RWPE2 (cell line): ENCODE results near the gene PDE4B.

ENCODE experiments used
- ATAC-seq: fragments of 200-7000 bp; cut with Tn5 transposase; 3 replicates; pipeline ENCODE4 v1.9.1; 2021; ENCODE audit warnings: low read depth
- DNase-seq: peaks from one replicate; pipeline ENCODE4 v3.0.0-alpha.2; 2020; ENCODE audit warnings: low spot score
- H3K27ac ChIP-seq: fragments of 450-650 bp; 2 replicates; pipeline ENCODE4 v1.5.1; 2017; ENCODE audit warnings: mild to moderate bottlenecking; ENCODE audit not compliant: poor library complexity, severe bottlenecking
- H3K27me3 ChIP-seq: fragments of 250-450 bp; sonication (Bioruptor Pico); 2 replicates; pipeline ENCODE4 v1.5.1; 2021; ENCODE audit warnings: mild to moderate bottlenecking, moderate library complexity; ENCODE audit not compliant: insufficient read depth, poor library complexity, severe bottlenecking
- H3K36me3 ChIP-seq: fragments of 250-450 bp; sonication (Bioruptor Pico); 2 replicates; pipeline ENCODE4 v1.5.1; 2020; ENCODE audit warnings: low read depth, mild to moderate bottlenecking, moderate library complexity
- H3K4me1 ChIP-seq: fragments of 250-450 bp; sonication (Bioruptor Pico); 2 replicates; pipeline ENCODE4 v1.5.1; 2021; ENCODE audit warnings: mild to moderate bottlenecking, moderate library complexity; ENCODE audit not compliant: insufficient read depth, poor library complexity, severe bottlenecking
- H3K4me3 ChIP-seq: fragments of 250-450 bp; sonication (Bioruptor Pico); 2 replicates; pipeline ENCODE4 v1.5.1; 2021; ENCODE audit warnings: mild to moderate bottlenecking, moderate library complexity; ENCODE audit not compliant: severe bottlenecking
- H3K9me3 ChIP-seq: fragments of 250-450 bp; sonication (Bioruptor Pico); 2 replicates; pipeline ENCODE4 v1.5.1; 2021; ENCODE audit warnings: mild to moderate bottlenecking, moderate library complexity; ENCODE audit not compliant: severe bottlenecking
- CTCF ChIP-seq: fragments of 450-650 bp; IDR thresholded peaks from one replicate; pipeline ENCODE4 v1.5.1; 2017; ENCODE audit warnings: mild to moderate bottlenecking, moderate library complexity; ENCODE audit not compliant: poor library complexity, severe bottlenecking

The PDE4B gene

GRCh38 chr1:66247415-66248208, 454.9 kb downstream of the PDE4B start:
- H3K4me3 ChIP-seq = no peak overlapping the region
- TF ChIP-seq CTCF = no peak
- no peak for ATAC-seq

GRCh38 chr1:66248257-66248656, 455.6 kb downstream of the PDE4B start:
- no peak for TF ChIP-seq CTCF
- Histone ChIP-seq H3K9me3 (no peaks in the 10 kb centered on the region), H3K27me3 (no peaks in the 10 kb centered on the region), H3K27ac (no peak overlapping the region), H3K4me3 (no peak overlapping the region), H3K4me1 (peaks cover 6% of the 10 kb centered on the region), H3K36me3 (no peaks in the 10 kb centered on the region)
- no peak for ATAC-seq
- no peak for DNase-seq

More at GRCh38 chr1:66247415-66248208, 454.9 kb downstream of the PDE4B start:
- no peaks in the 10 kb centered on the region for H3K9me3 ChIP-seq
- H3K4me1 ChIP-seq = peaks cover 6% of the 10 kb centered on the region
- no peak overlapping the region for H3K27ac ChIP-seq
- H3K27me3 ChIP-seq = no peaks in the 10 kb centered on the region
- H3K36me3 ChIP-seq = no peaks in the 10 kb centered on the region
- no peak for DNase-seq

GRCh38 chr1:66248746-66249145, 456.1 kb downstream of the PDE4B start:
- Histone ChIP-seq H3K4me1 (peaks cover 3% of the 10 kb centered on the region), H3K4me3 (no peak overlapping the region), H3K27ac (no peak overlapping the region), H3K36me3 (no peaks in the 10 kb centered on the region), H3K27me3 (no peaks in the 10 kb centered on the region), H3K9me3 (no peaks in the 10 kb centered on the region)
- ATAC-seq = no peak
- TF ChIP-seq CTCF = no peak
- DNase-seq = no peak

- Histone ChIP-seq H3K36me3 (no peaks in the 10 kb centered on the region), H3K9me3 (no peaks in the 10 kb centered on the region), H3K4me3 (no peak overlapping the region), H3K27me3 (no peaks in the 10 kb centered on the region), H3K27ac (no peak overlapping the region), H3K4me1 (no peaks in the 10 kb centered on the region)
- ATAC-seq (no peak), DNase-seq (no peak)
- no peak for TF ChIP-seq CTCF
Measured at GRCh38 chr1:66250075-66250474, 457.4 kb downstream of the PDE4B start.

GRCh38 chr1:66250478-66250877, 457.8 kb downstream of the PDE4B start:
- no peak overlapping the region for H3K27ac ChIP-seq
- no peak for ATAC-seq

More at GRCh38 chr1:66250478-66250877, 457.8 kb downstream of the PDE4B start:
- no peaks in the 10 kb centered on the region for H3K36me3 ChIP-seq
- H3K9me3 ChIP-seq = no peaks in the 10 kb centered on the region
- H3K4me1 ChIP-seq = no peaks in the 10 kb centered on the region
- no peaks in the 10 kb centered on the region for H3K27me3 ChIP-seq
- DNase-seq = no peak
- H3K4me3 ChIP-seq = no peak overlapping the region
- no peak for TF ChIP-seq CTCF
